ENCODE data around the gene ACP2. TPM values are rescaled to one million over a fixed set of nuclear protein-coding genes. Genes with fewer than 3 reads are reported as not detected.
"Not testable (repeated sequence)": the region's sequence is repeated elsewhere in the genome, so short reads cannot be mapped to it uniquely, and the experiment has no call there.

Gene ACP2
- total and polyA plus RNA-seq, 4 donors: 40.6 to 74.7 (median 60.8) TPM

GRCh38 chr11:47204637-47204989, 44.0 kb downstream of the ACP2 start:
- H3K4me3 ChIP-seq: no peak overlapping the region
- H3K9ac ChIP-seq (ENCODE audit: insufficient read depth in 1 of 2, low read length in 2 of 2): no peak overlapping the region
- no peaks in the 10 kb centered on the region for H3K36me3 ChIP-seq (ENCODE audit: control insufficient read depth in 4 of 4, insufficient read depth in 4 of 4, low read length in 4 of 4)
- H3K4me1 ChIP-seq (ENCODE audit: control insufficient read depth in 5 of 5, insufficient read depth in 5 of 5, low read length in 5 of 5): no peaks in the 10 kb centered on the region
- H3K27me3 ChIP-seq (ENCODE audit: control insufficient read depth in 3 of 3, insufficient read depth in 3 of 3, low read length in 2 of 3): no peaks in the 10 kb centered on the region
- TF ChIP-seq CTCF (IDR thresholded peaks at IDR 0.05; ENCODE audit: control extremely low read depth, extremely low read depth): no peak
- 77 to 91% methylated on average over 2 of the region's 2 CpGs for WGBS, 2 donors
- no peak for DNase-seq
- no peak for ATAC-seq (ENCODE audit: insufficient read depth, low FRiP score)
- H3K27ac ChIP-seq (ENCODE audit: low read depth in 1 of 2, low read length in 1 of 2): no peak overlapping the region
- H3K9me3 ChIP-seq (ENCODE audit: control insufficient read depth in 4 of 4, insufficient read depth in 3 of 4, low read length in 3 of 4): no peaks in the 10 kb centered on the region

GRCh38 chr11:47202576-47202975, 46.0 kb downstream of the ACP2 start:
- Histone ChIP-seq H3K4me3 (no peak overlapping the region), H3K36me3 (ENCODE audit: control insufficient read depth in 4 of 4, insufficient read depth in 4 of 4, low read length in 4 of 4) (no peaks in the 10 kb centered on the region), H3K27me3 (ENCODE audit: control insufficient read depth in 3 of 3, insufficient read depth in 3 of 3, low read length in 2 of 3) (no peaks in the 10 kb centered on the region), H3K4me1 (ENCODE audit: control insufficient read depth in 5 of 5, insufficient read depth in 5 of 5, low read length in 5 of 5) (no peaks in the 10 kb centered on the region), H3K9ac (ENCODE audit: insufficient read depth in 1 of 2, low read length in 2 of 2) (no peak overlapping the region), H3K9me3 (ENCODE audit: control insufficient read depth in 4 of 4, insufficient read depth in 3 of 4, low read length in 3 of 4) (no peaks in the 10 kb centered on the region), H3K27ac (ENCODE audit: low read depth in 1 of 2, low read length in 1 of 2) (no peak overlapping the region)
- no peak for ATAC-seq (ENCODE audit: insufficient read depth, low FRiP score)
- WGBS, 2 donors: 82 to 84% methylated on average over 5 of the region's 5 CpGs
- no peak for TF ChIP-seq CTCF (IDR thresholded peaks at IDR 0.05; ENCODE audit: control extremely low read depth, extremely low read depth)
- no peak for DNase-seq

- no peak for TF ChIP-seq CTCF (IDR thresholded peaks at IDR 0.05; ENCODE audit: control extremely low read depth, extremely low read depth)
- H3K4me3 ChIP-seq: no peak overlapping the region
- ATAC-seq (ENCODE audit: insufficient read depth, low FRiP score) (no peak), DNase-seq (no peak)
- no peaks in the 10 kb centered on the region for H3K36me3 ChIP-seq (ENCODE audit: control insufficient read depth in 4 of 4, insufficient read depth in 4 of 4, low read length in 4 of 4)
- no peaks in the 10 kb centered on the region for H3K9me3 ChIP-seq (ENCODE audit: control insufficient read depth in 4 of 4, insufficient read depth in 3 of 4, low read length in 3 of 4)
- H3K27ac ChIP-seq (ENCODE audit: low read depth in 1 of 2, low read length in 1 of 2): no peak overlapping the region
- H3K9ac ChIP-seq (ENCODE audit: insufficient read depth in 1 of 2, low read length in 2 of 2): no peak overlapping the region
- no peaks in the 10 kb centered on the region for H3K4me1 ChIP-seq (ENCODE audit: control insufficient read depth in 5 of 5, insufficient read depth in 5 of 5, low read length in 5 of 5)
- 87 to 91% methylated on average over 4 of the region's 4 CpGs for WGBS, 2 donors
- no peaks in the 10 kb centered on the region for H3K27me3 ChIP-seq (ENCODE audit: control insufficient read depth in 3 of 3, insufficient read depth in 3 of 3, low read length in 2 of 3)
These were observed 47.6 kb downstream of the ACP2 start for GRCh38 chr11:47201015-47201414.

- not testable (repeated sequence) for H3K4me1 ChIP-seq (ENCODE audit: control insufficient read depth in 5 of 5, insufficient read depth in 5 of 5, low read length in 5 of 5); H3K27me3 ChIP-seq (ENCODE audit: control insufficient read depth in 3 of 3, insufficient read depth in 3 of 3, low read length in 2 of 3); H3K4me3 ChIP-seq; H3K9me3 ChIP-seq (ENCODE audit: control insufficient read depth in 4 of 4, insufficient read depth in 3 of 4, low read length in 3 of 4); ATAC-seq (ENCODE audit: insufficient read depth, low FRiP score); H3K36me3 ChIP-seq (ENCODE audit: control insufficient read depth in 4 of 4, insufficient read depth in 4 of 4, low read length in 4 of 4); H3K9ac ChIP-seq (ENCODE audit: insufficient read depth in 1 of 2, low read length in 2 of 2); H3K27ac ChIP-seq (ENCODE audit: low read depth in 1 of 2, low read length in 1 of 2); DNase-seq
- WGBS, 2 donors: 92 to 98% methylated on average over 9 of the region's 9 CpGs
These were observed 50.5 kb downstream of the ACP2 start for GRCh38 chr11:47198161-47198560.

Data from lung (tissue), 12 donors.